T-helper 1 cell treated with Interleukin-12 subunit alpha and Interleukin-12 subunit beta and Interleukin-4 antibody, amounts not matched to agents 30 ng/mL and 1 ng/mL, for 36 hours (primary cell): Measurements from ENCODE around the gene KMT5C. TPM values are rescaled to one million over a fixed set of nuclear protein-coding genes. Genes with fewer than 3 reads are reported as not detected.
"Not testable (repeated sequence)": the region's sequence is repeated elsewhere in the genome, so short reads cannot be mapped to it uniquely, and the experiment has no call there.

Experiments
- intact Hi-C: fragments of 100-400 bp; cut with micrococcal nuclease; formaldehyde crosslinking; loops from one replicate; pipeline ENCODE4 v1.15.1; 2024
- total RNA-seq: library from RNA; stranded (reverse); gene quantifications from 2 replicates; pipeline ENCODE4 v1.2.3, GENCODE V29; 2022

KMT5C gene
- total RNA-seq, 1 donor from 2014 or later, result 15.4 TPM

DNA sequence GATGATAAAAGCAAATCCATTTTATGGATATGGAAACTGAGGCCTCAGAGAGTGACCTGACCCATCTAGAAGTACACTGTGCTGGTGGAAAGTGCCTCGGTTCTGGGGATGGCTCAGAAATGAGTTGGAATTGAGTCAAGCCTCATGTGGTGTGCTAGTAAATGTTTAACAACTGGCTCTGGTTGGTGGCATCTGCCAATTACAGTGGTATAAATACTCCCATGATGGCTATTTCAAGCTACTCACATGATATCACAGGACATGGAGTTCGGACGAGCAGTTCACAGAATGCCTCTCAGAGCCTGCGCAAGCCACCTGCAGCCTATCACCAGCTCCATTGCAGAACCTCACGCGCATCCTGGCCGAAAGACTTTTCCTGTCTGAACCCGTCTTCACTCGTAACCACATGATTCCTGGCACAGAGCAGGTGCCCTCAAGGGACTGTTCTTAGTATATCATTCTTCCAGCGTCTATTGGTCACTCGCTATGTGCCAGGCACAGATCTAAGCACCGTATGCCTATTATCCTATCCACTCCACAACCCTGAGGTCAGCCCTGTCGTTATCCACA, 23.6 kb upstream of the KMT5C start:
- intact Hi-C loops, result no loop called here

DNA sequence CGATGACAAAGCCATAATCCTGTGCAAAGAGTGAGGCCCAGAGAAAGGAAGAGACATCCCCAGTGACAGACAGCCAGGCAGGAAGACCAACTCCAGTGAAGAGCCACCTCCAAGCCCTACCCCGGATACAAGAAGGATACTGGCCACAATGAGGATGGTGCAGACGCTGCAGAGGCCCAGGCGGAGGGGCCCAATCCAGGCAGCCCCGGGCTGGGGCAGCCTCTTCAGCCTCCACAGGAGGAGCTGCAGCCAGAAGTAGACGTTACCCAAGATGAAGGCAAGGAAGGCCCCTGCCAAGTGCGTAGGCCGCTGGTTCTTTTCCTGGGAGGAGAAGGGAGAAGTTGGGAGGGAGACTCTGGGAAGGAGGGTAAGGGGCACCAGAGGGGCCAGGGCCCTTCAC, 23.0 kb upstream of the KMT5C start:
- intact Hi-C loops, result no loop called here

DNA sequence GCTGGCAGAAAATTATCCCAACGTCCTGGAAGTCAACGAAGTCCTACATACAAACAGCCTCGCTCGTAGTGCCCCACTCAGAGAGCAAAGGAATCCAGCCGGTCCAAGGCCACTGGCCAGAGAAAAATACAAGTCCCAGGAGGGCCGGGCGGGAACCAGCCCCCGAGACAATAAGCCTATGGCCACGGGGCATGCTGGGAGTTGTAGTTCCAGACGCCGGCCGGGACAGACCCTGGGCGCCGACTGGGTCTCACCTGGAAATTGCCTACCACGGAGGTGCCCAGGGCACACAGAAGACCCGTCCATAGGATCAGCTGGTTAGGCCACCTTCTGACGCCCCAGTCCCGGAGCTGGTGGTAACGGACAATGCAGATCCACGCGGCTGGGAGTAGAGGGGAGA, 19.9 kb upstream of the KMT5C start:
- intact Hi-C loops, result no loop called here

DNA sequence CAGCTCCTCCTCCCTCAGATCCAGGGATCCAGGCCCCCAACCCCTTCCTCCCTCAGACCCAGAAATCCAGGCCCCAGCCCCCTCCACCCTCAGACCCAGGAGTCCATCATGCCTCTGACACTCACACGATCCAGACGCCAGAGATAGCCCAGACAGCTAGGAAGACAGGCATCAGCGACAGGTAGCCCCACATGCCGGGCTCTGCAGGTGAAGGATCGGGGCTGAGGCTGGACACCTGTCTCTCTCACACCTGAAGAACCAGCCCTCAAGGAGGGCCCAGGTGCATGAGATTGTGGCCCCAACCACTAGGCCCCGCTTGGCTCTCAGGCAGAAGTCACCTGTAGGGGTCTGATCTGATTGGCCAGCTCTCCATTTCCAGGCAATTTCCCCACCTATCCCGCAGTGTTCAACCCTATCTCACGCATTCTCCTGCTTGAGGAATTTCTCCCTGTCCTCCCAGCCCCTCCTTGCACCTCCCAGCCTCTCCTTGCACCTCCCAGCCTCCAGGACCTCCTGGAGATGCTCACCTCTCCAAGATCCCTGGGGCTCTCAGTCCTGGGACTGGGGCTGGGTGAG, 18.7 kb upstream of the KMT5C start:
- intact Hi-C loops, result no loop called here

DNA sequence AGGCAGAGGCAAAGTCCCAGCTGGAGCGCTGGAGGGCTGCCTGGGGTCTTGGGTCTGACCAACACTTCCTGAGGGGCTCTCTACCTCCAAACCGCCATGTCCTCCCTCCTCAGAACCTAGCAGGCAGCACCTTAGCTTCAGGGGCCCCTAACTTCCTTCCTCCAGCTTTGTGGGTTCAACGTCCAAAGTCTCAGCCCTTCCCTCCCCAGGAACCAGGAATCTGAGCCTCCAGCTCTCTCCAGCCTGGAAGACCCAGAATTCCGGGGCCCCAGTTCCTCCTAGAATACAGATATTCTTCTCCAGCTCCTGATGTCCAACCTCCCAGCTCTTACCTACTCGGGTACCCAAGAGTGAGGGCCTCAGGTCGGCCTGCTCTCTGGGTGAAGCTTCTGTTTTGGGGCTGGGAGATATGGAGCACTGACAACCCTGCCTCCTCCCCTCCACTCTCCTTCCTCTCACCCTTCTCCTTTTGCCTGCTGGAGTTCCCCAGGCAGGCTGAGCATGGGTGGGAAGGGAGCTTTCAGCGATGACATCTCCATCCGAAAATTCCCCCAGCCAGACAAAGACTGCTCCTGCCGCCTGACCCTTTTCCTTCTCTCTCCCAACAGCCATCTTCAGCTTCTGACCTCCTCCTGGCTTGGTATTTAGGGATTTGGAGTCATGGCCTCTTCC, 18.1 kb upstream of the KMT5C start:
- intact Hi-C loops, result no loop called here

DNA sequence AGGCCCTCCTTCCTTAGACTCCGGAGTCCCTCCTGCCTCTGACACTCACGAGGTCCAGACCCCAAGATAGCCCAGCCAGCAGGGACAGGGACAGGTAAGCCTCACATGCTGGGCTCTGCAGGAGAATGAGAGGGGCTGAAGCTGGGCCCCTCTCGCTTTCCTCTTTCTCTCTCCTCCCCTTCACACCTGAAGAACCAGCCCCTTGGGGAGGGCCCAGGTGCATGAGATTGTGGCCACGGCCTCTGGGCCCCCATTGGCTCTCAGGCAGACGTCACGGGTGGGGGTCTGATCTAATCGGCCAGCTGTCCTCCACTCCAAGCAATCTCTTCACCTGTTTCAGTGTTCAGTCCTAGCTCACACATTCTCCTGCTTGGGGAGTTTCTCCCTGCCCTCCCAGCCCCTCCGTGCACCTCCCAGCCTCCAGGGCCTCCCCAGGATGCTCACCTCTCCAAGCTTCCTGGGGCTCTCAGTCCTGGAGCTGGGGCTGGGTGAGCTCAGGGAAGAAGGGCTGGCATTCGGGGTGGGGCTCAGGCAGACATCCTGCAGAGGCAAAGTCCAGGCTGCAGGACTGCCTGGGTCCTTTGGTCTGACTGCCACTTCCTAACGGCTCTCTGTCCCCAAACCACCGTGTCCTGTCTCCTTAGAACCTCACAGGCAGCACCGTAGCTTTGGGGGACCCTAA, 17.3 kb upstream of the KMT5C start:
- intact Hi-C loops, result no loop called here

DNA sequence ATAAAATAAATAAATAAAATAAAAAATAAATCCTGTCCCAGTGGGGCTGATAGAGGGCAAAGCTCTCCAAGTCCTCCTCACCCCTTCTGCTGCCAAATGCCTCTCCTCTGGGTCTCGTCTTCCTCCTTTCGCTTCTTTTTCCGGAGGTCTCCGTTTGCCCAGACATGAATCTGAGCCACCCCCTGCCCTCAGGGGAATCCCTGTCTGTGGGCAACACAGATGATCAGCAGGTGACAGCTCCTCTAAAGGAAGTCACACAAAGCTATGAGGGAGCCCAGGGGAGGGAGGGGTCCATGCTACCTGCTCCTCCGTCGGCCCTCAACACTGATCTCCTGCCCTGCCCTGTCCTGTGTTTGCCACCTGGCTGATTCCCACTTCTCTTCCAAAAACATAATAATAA, 15.0 kb upstream of the KMT5C start:
- intact Hi-C loops, result no loop called here

DNA sequence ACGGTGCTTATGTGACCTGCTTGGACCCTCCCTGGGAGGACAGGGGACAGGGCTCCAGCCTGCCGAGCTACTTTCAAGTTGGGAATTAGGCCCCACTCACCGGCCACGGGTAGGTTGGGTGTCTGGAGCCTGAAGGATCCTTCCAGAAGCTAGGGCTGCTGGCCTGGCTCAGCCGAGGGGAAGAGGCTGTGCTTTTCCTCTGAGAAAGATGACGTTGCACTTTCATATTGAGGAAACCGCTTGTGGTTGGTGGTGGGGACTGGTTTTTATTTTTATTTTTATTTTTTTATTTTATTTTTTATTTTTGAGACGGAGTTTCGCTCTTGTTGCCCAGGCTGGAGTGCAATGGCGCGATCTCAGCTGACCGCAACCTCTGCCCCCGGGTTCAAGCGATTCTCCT, 14.5 kb upstream of the KMT5C start, which contains the start of gene TMEM150B:
Gene TMEM150B (minus strand): TSS at position 170 of the 400 bp plus-strand sequence. CDS start 4,305 bp downstream, outside the sequence.
- intact Hi-C loops, result no loop called here

DNA sequence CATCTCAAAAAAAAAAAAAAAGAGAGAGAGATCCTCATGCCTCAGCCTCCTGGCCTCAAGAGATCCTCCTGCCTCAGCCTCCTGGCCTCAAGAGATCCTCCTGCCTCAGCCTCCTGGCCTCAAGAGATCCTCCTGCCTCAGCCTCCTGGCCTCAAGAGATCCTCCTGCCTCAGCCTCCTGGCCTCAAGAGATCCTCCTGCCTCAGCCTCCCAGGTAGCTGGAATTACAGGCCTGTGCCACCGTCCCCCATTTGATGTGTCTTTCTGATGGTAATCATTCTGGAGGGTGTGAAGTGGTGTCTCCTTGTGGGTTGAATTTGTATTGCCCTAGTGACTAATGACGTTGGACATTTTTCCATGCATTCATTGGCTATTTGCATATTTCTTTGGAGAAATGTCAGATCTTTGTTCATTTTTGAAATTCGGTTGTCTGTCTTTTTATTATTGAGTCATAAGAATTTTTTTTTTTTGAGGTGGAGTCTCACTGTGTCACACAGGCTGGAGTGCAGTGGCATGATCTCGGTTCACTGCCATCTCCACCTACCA, 10.8 kb upstream of the KMT5C start:
- intact Hi-C loops, result not testable (repeated sequence)

DNA sequence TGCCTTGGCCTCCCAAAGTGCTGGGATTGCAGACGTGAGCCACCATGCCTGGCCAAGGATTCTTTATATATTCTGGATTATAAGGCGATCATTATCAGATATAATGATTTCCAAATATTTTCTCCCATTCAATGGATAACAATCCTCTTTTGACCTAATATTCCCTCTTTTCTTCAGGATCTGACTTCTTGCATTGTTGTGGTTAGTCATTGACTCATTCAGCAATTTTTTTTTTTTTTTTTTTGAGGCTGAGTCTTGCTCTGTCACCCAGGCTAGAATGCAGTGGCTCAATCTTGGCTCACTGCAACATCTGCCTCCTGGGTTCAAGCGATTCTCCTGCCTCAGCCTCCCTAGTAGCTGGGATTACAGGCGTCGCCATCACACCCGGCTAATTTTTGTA, 9.9 kb upstream of the KMT5C start:
- intact Hi-C loops, result not testable (repeated sequence)

DNA sequence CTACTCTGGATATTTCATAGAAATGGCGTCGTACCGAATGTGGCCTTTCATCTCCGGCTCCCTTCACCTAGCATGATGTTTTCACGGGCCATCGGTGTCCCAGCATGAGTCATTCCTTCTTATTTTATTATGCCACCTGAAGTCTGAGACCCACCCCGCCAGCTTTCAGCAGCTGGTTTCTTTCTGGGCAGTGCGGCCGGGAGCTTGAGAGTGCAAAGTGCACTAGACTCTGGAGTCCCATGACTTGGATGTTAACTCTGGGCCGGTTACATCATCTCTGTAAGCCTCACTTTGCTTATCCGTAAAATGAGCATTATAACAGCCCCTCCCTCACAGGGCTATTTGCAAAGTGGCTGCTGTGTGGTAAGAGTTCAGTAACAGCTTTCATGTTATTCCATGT, 5.8 kb upstream of the KMT5C start:
- intact Hi-C loops, result no loop called here

DNA sequence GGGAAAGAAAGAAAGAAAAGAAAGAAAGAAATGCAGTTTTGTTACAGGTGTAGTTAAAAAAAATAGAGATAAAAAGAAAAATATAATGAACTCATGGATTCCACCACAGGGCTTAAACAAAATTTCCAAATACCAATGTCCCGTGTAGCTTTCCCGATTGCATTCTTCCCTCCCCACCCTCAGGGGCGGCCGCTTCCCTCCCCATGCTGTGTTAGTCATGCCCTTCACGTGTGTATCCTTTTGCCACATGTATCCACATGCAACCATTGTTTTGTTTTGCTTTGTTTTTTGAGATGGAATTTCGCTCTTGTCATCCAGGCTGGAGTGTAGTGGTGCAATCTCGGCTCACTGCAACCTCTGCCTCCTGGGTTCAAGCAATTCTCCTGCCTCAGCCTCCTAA, 3.6 kb upstream of the KMT5C start:
- intact Hi-C loops, result no loop called here

DNA sequence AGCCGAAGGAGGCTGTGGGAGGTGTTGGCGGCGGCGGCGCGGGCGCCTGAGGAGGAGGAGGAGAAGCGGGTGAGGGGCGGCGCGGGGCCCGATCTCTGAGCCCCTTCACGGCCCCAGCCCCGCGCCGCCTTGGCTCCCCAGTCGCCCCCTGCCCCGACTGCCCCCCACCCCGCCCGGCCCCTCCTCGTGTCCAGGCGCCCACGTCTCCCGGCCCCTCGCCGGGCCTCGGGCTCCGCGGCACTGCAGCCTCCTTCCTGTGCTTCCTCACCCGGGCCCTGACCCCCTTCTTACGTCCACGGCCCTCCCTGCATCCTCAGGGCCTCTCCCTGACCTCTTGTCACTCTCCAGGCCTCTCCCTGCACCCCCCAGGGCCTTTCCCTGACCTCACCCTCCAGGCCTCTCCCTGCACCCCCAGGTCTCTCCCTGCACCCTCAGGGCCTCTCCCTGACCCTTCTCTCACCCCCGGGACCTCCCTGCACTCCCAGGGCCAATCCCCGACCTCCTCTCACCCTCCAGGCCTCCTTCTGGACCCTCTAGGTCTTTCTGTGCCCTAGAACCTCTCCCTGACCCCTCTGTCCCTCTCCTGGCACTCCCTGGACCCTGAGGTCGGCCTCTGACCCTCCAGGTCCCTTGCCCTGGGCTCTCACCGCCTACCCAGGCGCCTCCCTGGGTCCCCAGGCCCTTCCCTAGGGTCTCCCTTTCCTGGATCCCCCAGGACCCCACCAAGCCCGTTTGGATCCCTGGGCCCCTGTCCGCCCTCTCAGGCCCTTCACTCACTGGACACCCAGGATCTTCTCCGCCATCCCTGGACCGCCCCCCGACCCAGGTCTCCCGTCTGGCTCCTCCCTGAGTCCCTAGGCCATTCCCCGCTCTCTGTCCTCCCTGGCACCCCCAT, 460 bp downstream of the KMT5C start:
- intact Hi-C loops, result loop anchor here (1.0 to 2.0 kb wide), 19 partner anchors 14 to 1203 kb away; partner anchors contain the start of genes CNOT3, COX6B2, FIZ1 and HSPBP1

DNA sequence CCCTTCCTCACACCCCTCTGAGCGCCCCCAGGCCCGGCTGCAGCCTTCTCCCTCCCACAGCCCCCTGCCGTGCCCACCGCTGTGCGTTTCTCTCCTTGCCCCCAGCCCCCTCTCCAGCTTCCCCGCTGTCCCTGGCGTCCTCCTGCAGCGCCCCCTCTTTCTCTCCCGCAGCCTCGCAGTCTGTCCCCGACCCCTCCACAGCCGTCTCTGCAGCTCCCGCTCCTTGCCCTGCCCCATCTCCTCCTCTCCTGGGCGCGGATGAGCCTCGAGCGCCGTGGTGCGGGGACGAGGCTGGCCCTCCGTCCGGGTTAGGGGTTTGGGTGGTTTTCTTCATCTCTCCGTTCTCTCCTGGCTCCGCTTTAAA, 1.1 kb downstream of the KMT5C start:
- intact Hi-C loops, result no loop called here

DNA sequence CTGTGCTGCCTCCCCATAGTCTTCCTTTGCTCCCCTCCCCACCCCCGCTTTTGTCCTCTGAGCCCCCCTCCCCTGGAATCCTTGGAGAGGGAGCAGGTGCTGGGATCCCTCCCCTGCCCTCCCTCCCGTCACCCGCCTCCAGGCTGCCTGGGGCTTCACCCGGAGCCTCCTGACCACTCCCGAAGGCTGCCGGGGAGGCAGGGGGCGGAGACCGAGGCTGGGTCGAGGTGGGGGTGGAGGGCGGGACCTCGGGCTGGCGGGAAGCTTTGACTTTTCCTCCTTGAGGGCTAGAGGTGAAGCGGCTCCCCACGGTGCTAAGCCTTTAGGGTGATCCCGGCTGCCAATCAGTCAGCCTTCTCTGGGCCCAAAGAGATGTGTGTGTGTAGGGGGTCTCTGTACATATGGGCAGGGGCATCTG, 1.5 kb downstream of the KMT5C start:
- intact Hi-C loops, result no loop called here

DNA sequence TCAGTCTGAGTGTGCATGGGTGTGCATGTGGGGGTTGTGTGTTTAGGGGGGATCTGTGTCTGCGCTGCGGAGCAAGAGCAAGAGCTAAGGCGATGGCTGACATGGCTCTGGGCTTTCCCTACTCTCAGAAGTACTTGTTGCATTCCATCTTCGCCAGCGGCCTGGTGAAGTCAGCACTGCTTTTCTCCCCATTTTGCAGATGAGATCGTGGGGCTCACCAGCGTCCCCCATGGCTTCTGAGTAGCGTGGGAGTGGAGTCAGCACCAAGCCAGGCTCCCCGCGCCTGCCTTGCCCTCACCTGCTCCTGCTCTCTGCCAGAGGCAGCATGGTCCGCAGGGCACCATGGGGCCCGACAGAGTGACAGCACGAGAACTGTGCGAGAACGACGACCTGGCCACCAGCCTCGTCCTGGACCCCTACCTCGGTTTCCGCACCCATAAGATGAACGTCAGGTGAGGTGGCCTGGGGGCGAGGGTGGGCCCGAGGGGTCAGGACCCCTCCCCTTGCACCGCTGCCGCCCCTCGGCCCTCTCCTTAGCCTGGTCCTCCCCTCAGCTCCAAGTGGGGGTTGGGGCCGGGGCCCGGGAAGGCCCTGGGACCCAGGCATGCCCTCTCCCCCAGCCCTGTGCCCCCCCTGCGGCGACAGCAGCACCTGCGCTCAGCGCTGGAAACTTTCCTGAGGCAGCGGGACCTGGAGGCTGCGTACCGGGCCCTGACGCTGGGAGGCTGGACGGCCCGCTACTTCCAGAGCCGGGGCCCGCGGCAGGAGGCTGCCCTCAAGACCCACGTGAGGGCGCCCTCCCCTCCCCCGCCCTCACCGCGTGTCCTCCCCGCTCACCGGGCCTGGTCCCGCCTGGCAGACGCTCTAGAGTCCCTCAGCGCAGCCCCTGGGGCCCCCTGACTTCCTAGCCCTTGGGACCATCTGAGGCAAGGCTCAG, 2.2 kb downstream of the KMT5C start:
- intact Hi-C loops, result no loop called here

DNA sequence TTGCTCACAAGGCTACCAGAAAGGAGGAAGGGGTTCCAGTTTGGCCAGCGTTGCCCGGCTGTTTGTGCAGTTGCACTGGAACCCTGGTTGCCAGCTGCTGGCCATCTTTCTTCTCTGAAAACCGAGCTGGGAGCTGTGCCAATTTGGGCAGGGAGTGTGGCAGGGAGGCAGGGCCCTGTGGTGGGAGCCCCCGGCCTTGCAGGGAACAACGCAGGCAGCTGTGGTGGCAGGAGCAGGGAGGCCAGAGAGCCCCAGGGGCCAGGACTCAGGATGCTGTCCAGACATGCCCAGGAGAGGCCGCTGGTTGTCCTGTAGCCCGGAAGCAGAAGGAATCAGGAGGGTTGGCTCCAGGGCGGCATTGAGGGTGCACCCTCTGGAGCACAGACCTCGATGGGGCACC, 4.8 kb downstream of the KMT5C start:
- intact Hi-C loops, result no loop called here

DNA sequence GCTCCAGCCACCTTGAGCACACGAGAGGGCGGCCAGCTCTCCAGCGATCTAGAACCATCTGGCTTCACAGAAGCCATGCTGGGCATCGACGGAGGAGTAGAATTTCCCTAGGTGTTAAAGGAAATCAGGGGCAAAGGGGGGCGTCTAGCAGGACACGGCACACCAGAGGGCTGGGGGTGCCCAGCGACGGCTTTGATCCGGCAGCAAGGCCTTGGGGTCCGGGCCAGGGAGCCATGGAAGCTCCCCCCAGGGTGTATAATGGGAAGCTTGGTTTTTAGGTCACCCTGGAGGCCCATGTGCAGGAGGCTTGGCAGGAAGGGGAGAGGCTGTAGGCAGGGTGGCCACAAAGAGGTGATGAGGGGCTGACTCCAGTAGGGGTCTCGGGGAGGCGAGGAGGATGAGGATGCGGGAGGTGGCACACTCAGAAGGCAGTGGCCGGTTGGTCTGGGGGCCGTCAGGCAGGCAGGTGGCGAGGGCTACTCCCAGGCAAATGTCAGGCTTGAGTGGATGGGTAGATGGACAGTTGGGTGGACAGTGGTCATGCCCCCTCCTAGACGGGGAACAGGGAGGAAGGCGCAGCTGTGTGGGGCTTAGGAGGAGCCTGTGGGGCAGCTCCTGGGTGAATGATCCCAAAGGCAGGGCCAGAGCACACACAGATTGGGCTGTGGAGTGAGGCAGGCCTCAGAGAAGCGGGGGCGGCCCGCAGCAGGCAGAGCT, 5.6 kb downstream of the KMT5C start:
- intact Hi-C loops, result no loop called here
